Hepatocyte (in vitro differentiated cells): ENCODE data around the gene RNF213. TPM values are rescaled to one million over a fixed set of nuclear protein-coding genes. Genes with fewer than 3 reads are reported as not detected.

Experiments used
- DNase-seq: peaks from one replicate; pipeline ENCODE4 v3.0.0-alpha.2; 2016; ENCODE audit warnings: low spot score
- H2AFZ ChIP-seq: fragments of 200-600 bp; sonication (generic); 2 replicates; pipeline ENCODE4 v1.6.0; 2016; ENCODE audit warnings: antibody characterized with exemption, mild to moderate bottlenecking
- H3K27ac ChIP-seq: fragments of 200-600 bp; sonication (generic); 2 replicates; pipeline ENCODE4 v1.5.1; 2016; ENCODE audit warnings: mild to moderate bottlenecking
- H3K27me3 ChIP-seq: fragments of 200-600 bp; sonication (generic); 2 replicates; pipeline ENCODE4 v1.6.1; 2016
- H3K36me3 ChIP-seq: fragments of 200-600 bp; sonication (generic); replicated peaks from 2 replicates; pipeline ENCODE4 v1.5.1; 2016; ENCODE audit warnings: low read depth; ENCODE audit not compliant: insufficient read depth
- H3K4me1 ChIP-seq: fragments of 200-600 bp; sonication (generic); 2 replicates; pipeline ENCODE4 v1.5.1; 2016; ENCODE audit warnings: mild to moderate bottlenecking, moderate library complexity; ENCODE audit not compliant: insufficient read depth
- H3K4me2 ChIP-seq: fragments of 200-600 bp; sonication (generic); 2 replicates; pipeline ENCODE4 v1.6.0; 2016
- H3K4me3 ChIP-seq: fragments of 200-600 bp; sonication (generic); 2 replicates; pipeline ENCODE4 v1.5.1; 2016; ENCODE audit warnings: mild to moderate bottlenecking
- H3K79me2 ChIP-seq: fragments of 200-600 bp; sonication (generic); 2 replicates; pipeline ENCODE4 v1.6.0; 2017; ENCODE audit warnings: mild to moderate bottlenecking
- H3K9me2 ChIP-seq: fragments of 200-600 bp; sonication (generic); replicated peaks from 2 replicates; pipeline ENCODE4 v1.6.0; 2017; ENCODE audit warnings: mild to moderate bottlenecking; ENCODE audit not compliant: insufficient read depth
- H3K9me3 ChIP-seq: fragments of 200-600 bp; sonication (generic); 2 replicates; pipeline ENCODE4 v1.5.1; 2016; ENCODE audit warnings: low read depth, mild to moderate bottlenecking
- H4K20me1 ChIP-seq: fragments of 200-600 bp; sonication (generic); 2 replicates; pipeline ENCODE4 v1.6.0; 2016; ENCODE audit warnings: mild to moderate bottlenecking; ENCODE audit not compliant: insufficient read depth, poor library complexity, severe bottlenecking
- EZH2 ChIP-seq: fragments of 200-600 bp; sonication (generic); IDR thresholded peaks from 2 replicates; pipeline ENCODE4 v1.6.1; 2016; ENCODE audit warnings: antibody characterized with exemption, mild to moderate bottlenecking, borderline replicate concordance
- EZH2phosphoT487 ChIP-seq: fragments of 200-600 bp; sonication (generic); IDR thresholded peaks from one replicate; pipeline ENCODE4 v1.6.1; 2018; ENCODE audit warnings: antibody characterized with exemption, mild to moderate bottlenecking, low read depth, moderate library complexity; ENCODE audit not compliant: unreplicated experiment, severe bottlenecking
- WGBS: methylation state at CpG from one replicate; pipeline ENCODE4 v1.1.6; 2016; ENCODE audit warnings: low lambda C conversion rate; ENCODE audit errors: missing lambda C conversion rate; 5-methylcytosine and 5-hydroxymethylcytosine counted together
- polyA plus RNA-seq: library from polyadenylated mRNA; unstranded; fragments of >200 nt; fragmentation: Nextera tagmentation; extraction: Ambion mirVana; gene quantifications from 2 replicates; pipeline ENCODE4 v1.2.1, GENCODE V29; 2016
- total RNA-seq: library from RNA; depleted of rRNA; stranded (reverse); fragments of >200 nt; gene quantifications from 2 replicates; pipeline ENCODE4 v1.2.3, GENCODE V29; 2014
- TF ChIP-seq, protein P1 (sequence below): fragments of 200-600 bp; sonication (generic); IDR thresholded peaks from 2 replicates; pipeline ENCODE4 v1.5.1; 2016; ENCODE audit warnings: antibody characterized with exemption, mild to moderate bottlenecking; ENCODE audit not compliant: poor library complexity

RNF213 gene
- total and polyA plus RNA-seq, 2 experiments from 2014 or later, result 21.1 to 57.4 TPM

GRCh38 chr17:80441598-80442322 lies 181.1 kb downstream of the RNF213 start:
- Histone ChIP-seq H3K36me3 (no peaks in the 10 kb centered on the region), H2AFZ (no peak overlapping the region), H3K4me1 (no peaks in the 10 kb centered on the region), H3K79me2 (no peaks in the 10 kb centered on the region), H3K9me3 (no peaks in the 10 kb centered on the region), H3K4me3 (no peak overlapping the region), H3K27me3 (peaks cover 3% of the 10 kb centered on the region), H4K20me1 (no peaks in the 10 kb centered on the region), H3K9me2 (no peaks in the 10 kb centered on the region), H3K4me2 (no peak overlapping the region), H3K27ac (no peak overlapping the region)
- DNase-seq, result no peak
- TF ChIP-seq EZH2, result no peak
- WGBS, result 87% methylated on average over 14 of the region's 14 CpGs

GRCh38 chr17:80442323-80442659 lies 181.6 kb downstream of the RNF213 start:
- Histone ChIP-seq H3K4me1 (no peaks in the 10 kb centered on the region), H2AFZ (no peak overlapping the region), H3K36me3 (no peaks in the 10 kb centered on the region), H3K9me3 (no peaks in the 10 kb centered on the region), H3K9me2 (no peaks in the 10 kb centered on the region), H3K27ac (no peak overlapping the region), H3K4me2 (no peak overlapping the region), H3K4me3 (no peak overlapping the region), H4K20me1 (no peaks in the 10 kb centered on the region), H3K79me2 (no peaks in the 10 kb centered on the region), H3K27me3 (peaks cover 3% of the 10 kb centered on the region)
- WGBS, result 93% methylated on average over 12 of the region's 12 CpGs
- DNase-seq, result no peak
- TF ChIP-seq EZH2, result no peak
- TF ChIP-seq, protein P1, sequence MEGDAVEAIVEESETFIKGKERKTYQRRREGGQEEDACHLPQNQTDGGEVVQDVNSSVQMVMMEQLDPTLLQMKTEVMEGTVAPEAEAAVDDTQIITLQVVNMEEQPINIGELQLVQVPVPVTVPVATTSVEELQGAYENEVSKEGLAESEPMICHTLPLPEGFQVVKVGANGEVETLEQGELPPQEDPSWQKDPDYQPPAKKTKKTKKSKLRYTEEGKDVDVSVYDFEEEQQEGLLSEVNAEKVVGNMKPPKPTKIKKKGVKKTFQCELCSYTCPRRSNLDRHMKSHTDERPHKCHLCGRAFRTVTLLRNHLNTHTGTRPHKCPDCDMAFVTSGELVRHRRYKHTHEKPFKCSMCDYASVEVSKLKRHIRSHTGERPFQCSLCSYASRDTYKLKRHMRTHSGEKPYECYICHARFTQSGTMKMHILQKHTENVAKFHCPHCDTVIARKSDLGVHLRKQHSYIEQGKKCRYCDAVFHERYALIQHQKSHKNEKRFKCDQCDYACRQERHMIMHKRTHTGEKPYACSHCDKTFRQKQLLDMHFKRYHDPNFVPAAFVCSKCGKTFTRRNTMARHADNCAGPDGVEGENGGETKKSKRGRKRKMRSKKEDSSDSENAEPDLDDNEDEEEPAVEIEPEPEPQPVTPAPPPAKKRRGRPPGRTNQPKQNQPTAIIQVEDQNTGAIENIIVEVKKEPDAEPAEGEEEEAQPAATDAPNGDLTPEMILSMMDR, result no peak
- no peak for TF ChIP-seq EZH2phosphoT487

DNA sequence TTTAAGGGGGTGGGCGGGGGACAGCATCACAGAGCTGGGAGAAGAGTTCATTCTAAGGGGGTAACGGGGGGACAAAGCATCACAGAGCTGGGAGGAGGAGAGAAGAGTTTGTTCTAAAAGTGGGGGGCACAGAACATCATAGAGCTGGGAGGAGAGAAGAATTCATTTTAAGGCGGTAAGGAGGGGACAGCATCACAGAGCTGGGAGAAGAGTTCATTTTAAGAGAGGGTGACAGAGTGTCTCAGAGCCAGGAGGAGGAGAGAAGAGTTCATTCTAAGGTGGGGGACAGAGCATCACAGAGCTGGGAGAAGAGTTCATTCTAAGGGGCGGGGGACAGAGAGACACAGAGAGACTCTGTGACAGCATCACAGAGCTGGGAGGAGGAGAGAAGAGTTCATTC lies 182.1 kb downstream of the RNF213 start:
- 45% methylated on average over 4 of the region's 4 CpGs for WGBS
- Histone ChIP-seq H3K79me2 (no peaks in the 10 kb centered on the region), H3K27me3 (peaks cover 3% of the 10 kb centered on the region)

GRCh38 chr17:80443498-80443897 lies 182.8 kb downstream of the RNF213 start:
- H3K4me2 ChIP-seq, result no peak overlapping the region
- no peaks in the 10 kb centered on the region for H4K20me1 ChIP-seq
- TF ChIP-seq, protein P1, result no peak
- TF ChIP-seq EZH2phosphoT487 (no peak), EZH2 (no peak)
- no peaks in the 10 kb centered on the region for H3K9me3 ChIP-seq
- DNase-seq, result no peak
- H3K27me3 ChIP-seq, result peaks cover 3% of the 10 kb centered on the region
- no peaks in the 10 kb centered on the region for H3K4me1 ChIP-seq
- no peaks in the 10 kb centered on the region for H3K36me3 ChIP-seq
- 56% methylated on average over 12 of the region's 12 CpGs for WGBS
- no peaks in the 10 kb centered on the region for H3K79me2 ChIP-seq
- no peaks in the 10 kb centered on the region for H3K9me2 ChIP-seq
- no peak overlapping the region for H3K27ac ChIP-seq
- no peak overlapping the region for H2AFZ ChIP-seq
- no peak overlapping the region for H3K4me3 ChIP-seq

More for the DNA sequence above, 182.1 kb downstream of the RNF213 start:
- Histone ChIP-seq H3K4me1 (no peaks in the 10 kb centered on the region), H3K9me3 (no peaks in the 10 kb centered on the region), H3K4me3 (no peak overlapping the region), H3K27ac (no peak overlapping the region), H3K9me2 (no peaks in the 10 kb centered on the region), H3K4me2 (no peak overlapping the region), H4K20me1 (no peaks in the 10 kb centered on the region), H2AFZ (no peak overlapping the region), H3K36me3 (no peaks in the 10 kb centered on the region)
- DNase-seq, result no peak
- TF ChIP-seq, protein P1, result no peak
- TF ChIP-seq EZH2phosphoT487, result no peak
- no peak for TF ChIP-seq EZH2
